ENCODE results near the gene TLR8. TPM values are rescaled to one million over a fixed set of nuclear protein-coding genes. Genes with fewer than 3 reads are reported as not detected.

Gene TLR8
- total and polyA plus RNA-seq, 2 experiments from 2014 or later: not detected

DNA sequence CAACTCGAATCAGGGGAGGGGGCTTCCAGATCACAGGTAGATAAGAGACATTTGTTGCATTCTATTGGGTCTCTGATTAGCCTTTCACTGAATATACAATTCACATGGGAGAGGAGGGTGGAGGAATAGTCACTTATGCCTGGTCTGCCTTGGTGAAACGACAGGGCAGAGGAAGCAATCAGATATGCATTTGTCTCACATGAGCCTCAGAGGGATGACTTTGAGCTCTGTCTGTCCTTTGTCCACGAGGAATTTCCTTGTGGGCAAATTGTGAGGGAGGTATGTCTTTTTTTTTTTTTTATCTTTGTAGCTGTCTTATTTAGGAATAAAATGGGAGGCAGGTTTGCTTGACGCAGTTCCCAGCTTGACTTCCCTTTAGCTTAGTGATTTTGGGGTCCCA lies 40.0 kb downstream of the TLR8 start:
- Mint-ChIP-seq H3K4me3 (no peak overlapping the region), H3K27me3 (ENCODE audit: insufficient read depth, low read depth, poor library complexity) (no peaks in the 10 kb centered on the region), H3K27ac (peak overlapping the region; percentile 88), H3K36me3 (ENCODE audit: low read depth) (peaks cover 6% of the 10 kb centered on the region), H3K4me1 (peaks cover 13% of the 10 kb centered on the region), H3K9me3 (peaks cover 6% of the 10 kb centered on the region; the same call in 2 of the 3 replicates)
- peak; percentile 29 for ATAC-seq
- Histone ChIP-seq H3K36me3 (ENCODE audit: insufficient read depth) (no peaks in the 10 kb centered on the region), H3K79me2 (replicated peaks; ENCODE audit: insufficient read depth) (no peaks in the 10 kb centered on the region), H3K4me2 (no peak overlapping the region), H3K27ac (ENCODE audit: low read depth) (no peak overlapping the region), H3K4me3 (no peak overlapping the region), H3K4me1 (ENCODE audit: insufficient read depth) (peaks cover 5% of the 10 kb centered on the region; the same call in 1 of the 2 replicates), H4K20me1 (replicated peaks; ENCODE audit: insufficient read depth) (no peaks in the 10 kb centered on the region), H3K9me2 (ENCODE audit: insufficient read depth) (no peaks in the 10 kb centered on the region), H2AFZ (no peak overlapping the region), H3K27me3 (ENCODE audit: insufficient read depth) (no peaks in the 10 kb centered on the region), H3F3A (replicated peaks; ENCODE audit: low read depth) (no peaks in the 10 kb centered on the region)
- no peak for TF ChIP-seq CREB1 (CRISPR knock-in tag; IDR thresholded peaks at IDR 0.05; ENCODE audit: low read depth)
- no peak for TF ChIP-seq EZH2 (IDR thresholded peaks at IDR 0.05; ENCODE audit: low read depth, unreplicated experiment)
- TF ChIP-seq ZNF331 (CRISPR knock-in tag; IDR thresholded peaks at IDR 0.05; ENCODE audit: low read depth): no peak
- TF ChIP-seq ZNF114 (CRISPR knock-in tag; IDR thresholded peaks at IDR 0.05): no peak
- TF ChIP-seq POLR2AphosphoS5 (IDR thresholded peaks at IDR 0.05; ENCODE audit: low read depth): no peak
- TF ChIP-seq, protein P1, sequence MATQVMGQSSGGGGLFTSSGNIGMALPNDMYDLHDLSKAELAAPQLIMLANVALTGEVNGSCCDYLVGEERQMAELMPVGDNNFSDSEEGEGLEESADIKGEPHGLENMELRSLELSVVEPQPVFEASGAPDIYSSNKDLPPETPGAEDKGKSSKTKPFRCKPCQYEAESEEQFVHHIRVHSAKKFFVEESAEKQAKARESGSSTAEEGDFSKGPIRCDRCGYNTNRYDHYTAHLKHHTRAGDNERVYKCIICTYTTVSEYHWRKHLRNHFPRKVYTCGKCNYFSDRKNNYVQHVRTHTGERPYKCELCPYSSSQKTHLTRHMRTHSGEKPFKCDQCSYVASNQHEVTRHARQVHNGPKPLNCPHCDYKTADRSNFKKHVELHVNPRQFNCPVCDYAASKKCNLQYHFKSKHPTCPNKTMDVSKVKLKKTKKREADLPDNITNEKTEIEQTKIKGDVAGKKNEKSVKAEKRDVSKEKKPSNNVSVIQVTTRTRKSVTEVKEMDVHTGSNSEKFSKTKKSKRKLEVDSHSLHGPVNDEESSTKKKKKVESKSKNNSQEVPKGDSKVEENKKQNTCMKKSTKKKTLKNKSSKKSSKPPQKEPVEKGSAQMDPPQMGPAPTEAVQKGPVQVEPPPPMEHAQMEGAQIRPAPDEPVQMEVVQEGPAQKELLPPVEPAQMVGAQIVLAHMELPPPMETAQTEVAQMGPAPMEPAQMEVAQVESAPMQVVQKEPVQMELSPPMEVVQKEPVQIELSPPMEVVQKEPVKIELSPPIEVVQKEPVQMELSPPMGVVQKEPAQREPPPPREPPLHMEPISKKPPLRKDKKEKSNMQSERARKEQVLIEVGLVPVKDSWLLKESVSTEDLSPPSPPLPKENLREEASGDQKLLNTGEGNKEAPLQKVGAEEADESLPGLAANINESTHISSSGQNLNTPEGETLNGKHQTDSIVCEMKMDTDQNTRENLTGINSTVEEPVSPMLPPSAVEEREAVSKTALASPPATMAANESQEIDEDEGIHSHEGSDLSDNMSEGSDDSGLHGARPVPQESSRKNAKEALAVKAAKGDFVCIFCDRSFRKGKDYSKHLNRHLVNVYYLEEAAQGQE (IDR thresholded peaks at IDR 0.05; ENCODE audit: unreplicated experiment): no peak
- TF ChIP-seq EZH2phosphoT487 (IDR thresholded peaks at IDR 0.05; ENCODE audit: unreplicated experiment): no peak
- TF ChIP-seq, protein P2, sequence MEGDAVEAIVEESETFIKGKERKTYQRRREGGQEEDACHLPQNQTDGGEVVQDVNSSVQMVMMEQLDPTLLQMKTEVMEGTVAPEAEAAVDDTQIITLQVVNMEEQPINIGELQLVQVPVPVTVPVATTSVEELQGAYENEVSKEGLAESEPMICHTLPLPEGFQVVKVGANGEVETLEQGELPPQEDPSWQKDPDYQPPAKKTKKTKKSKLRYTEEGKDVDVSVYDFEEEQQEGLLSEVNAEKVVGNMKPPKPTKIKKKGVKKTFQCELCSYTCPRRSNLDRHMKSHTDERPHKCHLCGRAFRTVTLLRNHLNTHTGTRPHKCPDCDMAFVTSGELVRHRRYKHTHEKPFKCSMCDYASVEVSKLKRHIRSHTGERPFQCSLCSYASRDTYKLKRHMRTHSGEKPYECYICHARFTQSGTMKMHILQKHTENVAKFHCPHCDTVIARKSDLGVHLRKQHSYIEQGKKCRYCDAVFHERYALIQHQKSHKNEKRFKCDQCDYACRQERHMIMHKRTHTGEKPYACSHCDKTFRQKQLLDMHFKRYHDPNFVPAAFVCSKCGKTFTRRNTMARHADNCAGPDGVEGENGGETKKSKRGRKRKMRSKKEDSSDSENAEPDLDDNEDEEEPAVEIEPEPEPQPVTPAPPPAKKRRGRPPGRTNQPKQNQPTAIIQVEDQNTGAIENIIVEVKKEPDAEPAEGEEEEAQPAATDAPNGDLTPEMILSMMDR (conservative IDR thresholded peaks at IDR 0.05; ENCODE audit: low read depth in 2 of 2): no peak
- DNase-seq (ENCODE audit: low spot score): no peak

DNA sequence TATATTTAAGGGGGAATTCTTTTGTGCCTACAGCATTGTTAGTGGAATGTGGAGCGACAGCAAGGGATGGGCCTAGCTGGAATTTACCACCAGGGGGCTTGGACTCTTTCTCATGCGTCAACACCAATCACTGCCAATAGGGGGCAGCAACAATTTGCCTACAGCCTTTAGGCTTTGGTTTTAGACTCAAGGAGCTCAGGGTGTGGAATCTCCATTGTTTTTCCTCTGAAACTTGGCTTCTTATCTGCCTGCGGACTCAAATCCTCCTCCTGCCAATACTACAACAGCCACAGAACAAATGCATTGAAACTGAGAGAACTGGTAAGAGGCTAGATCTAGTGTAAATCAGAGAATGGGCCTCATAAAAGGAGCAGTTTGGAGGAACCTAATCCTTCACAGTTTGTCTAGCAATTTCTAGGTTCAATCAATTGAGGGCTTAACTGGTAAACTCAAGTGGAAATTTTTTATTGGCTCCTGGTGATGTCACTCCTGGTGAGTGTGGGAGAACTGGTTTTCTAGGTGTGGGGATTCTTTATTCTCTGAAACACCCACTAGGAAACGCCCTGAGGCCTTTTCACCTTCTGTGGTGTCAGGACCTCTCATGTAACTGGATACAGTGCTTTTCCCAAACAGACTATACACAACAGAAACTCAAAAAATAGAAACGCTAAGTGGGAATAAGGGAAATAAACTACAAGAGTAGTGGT lies 40.6 kb downstream of the TLR8 start:
- H2AFZ ChIP-seq: 0 out of 2 replicates have a peak overlapping the region, but pooled peaks have one; percentile 29
- TF ChIP-seq, protein P2 (conservative IDR thresholded peaks at IDR 0.05; ENCODE audit: low read depth in 2 of 2): peak; percentile 87 to 88

More for the DNA sequence above, 40.6 kb downstream of the TLR8 start:
- Histone ChIP-seq H4K20me1 (replicated peaks; ENCODE audit: insufficient read depth) (no peaks in the 10 kb centered on the region), H3K27ac (ENCODE audit: low read depth) (peak overlapping the region; percentile 72; the same call in 1 of the 2 replicates), H3K27me3 (ENCODE audit: insufficient read depth) (no peaks in the 10 kb centered on the region), H3F3A (replicated peaks; ENCODE audit: low read depth) (no peaks in the 10 kb centered on the region), H3K9me2 (ENCODE audit: insufficient read depth) (no peaks in the 10 kb centered on the region), H3K79me2 (replicated peaks; ENCODE audit: insufficient read depth) (no peaks in the 10 kb centered on the region), H3K4me2 (no peak overlapping the region), H3K4me1 (ENCODE audit: insufficient read depth) (peaks cover 5% of the 10 kb centered on the region; the same call in 1 of the 2 replicates), H3K4me3 (no peak overlapping the region), H3K36me3 (ENCODE audit: insufficient read depth) (no peaks in the 10 kb centered on the region)
- Mint-ChIP-seq H3K9me3 (peaks cover under 1% of the 10 kb centered on the region; the same call in 1 of the 3 replicates), H3K27ac (peak overlapping the region; percentile 88), H3K4me1 (peaks cover 13% of the 10 kb centered on the region), H3K36me3 (ENCODE audit: low read depth) (peaks cover under 1% of the 10 kb centered on the region; the same call in 1 of the 3 replicates), H3K27me3 (ENCODE audit: insufficient read depth, low read depth, poor library complexity) (no peaks in the 10 kb centered on the region), H3K4me3 (no peak overlapping the region)
- DNase-seq (ENCODE audit: low spot score): peak; percentile 87
- peak; percentile 81 for ATAC-seq

All from GM23338 (cell line).